Measurements from ENCODE around the gene ZNF304.

DNA sequence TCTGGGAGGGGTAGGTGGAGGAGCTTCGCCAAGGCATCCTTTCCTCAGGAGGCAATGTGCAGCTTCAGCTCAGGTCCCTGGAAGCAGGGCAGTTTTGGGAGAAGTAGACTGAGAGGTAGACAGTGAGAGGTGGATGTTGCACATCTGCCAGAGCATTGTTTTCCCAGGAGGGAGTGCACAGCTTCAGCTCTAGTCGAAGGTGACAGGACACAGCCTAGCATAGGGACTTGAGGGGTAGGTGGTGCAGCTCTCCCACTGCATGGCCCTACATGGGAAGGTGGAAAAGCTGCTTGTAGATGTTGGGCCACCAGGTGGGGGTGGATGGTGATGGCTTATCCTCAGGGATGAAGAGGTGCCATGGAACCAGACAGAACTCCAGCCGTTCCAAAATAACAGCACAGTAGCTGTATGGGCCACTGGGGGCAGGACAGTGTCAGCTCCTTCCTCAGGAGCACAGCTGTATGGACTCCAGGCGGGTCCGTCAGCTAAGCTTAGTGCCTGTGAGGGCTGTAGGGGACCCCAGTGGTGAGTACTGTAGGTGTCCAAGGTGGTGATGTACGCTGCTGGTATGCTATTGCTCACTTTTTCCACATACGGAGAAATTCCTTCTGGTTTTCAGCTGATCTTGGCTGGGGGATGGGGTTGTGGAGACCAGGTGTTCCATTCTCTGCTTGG lies 48.2 kb upstream of the ZNF304 start:
- TF ChIP-seq, protein P1, sequence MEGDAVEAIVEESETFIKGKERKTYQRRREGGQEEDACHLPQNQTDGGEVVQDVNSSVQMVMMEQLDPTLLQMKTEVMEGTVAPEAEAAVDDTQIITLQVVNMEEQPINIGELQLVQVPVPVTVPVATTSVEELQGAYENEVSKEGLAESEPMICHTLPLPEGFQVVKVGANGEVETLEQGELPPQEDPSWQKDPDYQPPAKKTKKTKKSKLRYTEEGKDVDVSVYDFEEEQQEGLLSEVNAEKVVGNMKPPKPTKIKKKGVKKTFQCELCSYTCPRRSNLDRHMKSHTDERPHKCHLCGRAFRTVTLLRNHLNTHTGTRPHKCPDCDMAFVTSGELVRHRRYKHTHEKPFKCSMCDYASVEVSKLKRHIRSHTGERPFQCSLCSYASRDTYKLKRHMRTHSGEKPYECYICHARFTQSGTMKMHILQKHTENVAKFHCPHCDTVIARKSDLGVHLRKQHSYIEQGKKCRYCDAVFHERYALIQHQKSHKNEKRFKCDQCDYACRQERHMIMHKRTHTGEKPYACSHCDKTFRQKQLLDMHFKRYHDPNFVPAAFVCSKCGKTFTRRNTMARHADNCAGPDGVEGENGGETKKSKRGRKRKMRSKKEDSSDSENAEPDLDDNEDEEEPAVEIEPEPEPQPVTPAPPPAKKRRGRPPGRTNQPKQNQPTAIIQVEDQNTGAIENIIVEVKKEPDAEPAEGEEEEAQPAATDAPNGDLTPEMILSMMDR (conservative IDR thresholded peaks at IDR 0.05 in 1 of 2, IDR thresholded peaks at IDR 0.05 in 1 of 2; ENCODE audit: extremely low read depth in 1 of 2, insufficient read depth in 1 of 2, low read depth in 1 of 2, low read length in 2 of 2) = no peak
- TF ChIP-seq EZH2 (IDR thresholded peaks at IDR 0.05; ENCODE audit: borderline replicate concordance, low read length) = no peak
